Upper lobe of right lung (tissue), 1 donor: ENCODE measurements around the gene PMEPA1. TPM values are rescaled to one million over a fixed set of nuclear protein-coding genes. Genes with fewer than 3 reads are reported as not detected.

Source experiments
- ATAC-seq: fragments of 200-7000 bp; cut with Tn5 transposase; one replicate; pipeline ENCODE4 v1.9.1; 2020; ENCODE audit warnings: mild to moderate bottlenecking, moderate library complexity
- DNase-seq: peaks from one replicate; pipeline ENCODE4 v3.0.0-alpha.2; 2020
- H3K27ac ChIP-seq: fragments of 200-600 bp; one replicate; pipeline ENCODE4 v1.8.0; 2022
- H3K27me3 ChIP-seq: fragments of 200-600 bp; one replicate; pipeline ENCODE4 v1.8.0; 2022; ENCODE audit warnings: mild to moderate bottlenecking
- H3K36me3 ChIP-seq: fragments of 200-600 bp; one replicate; pipeline ENCODE4 v1.8.0; 2022
- H3K4me1 ChIP-seq: fragments of 200-600 bp; one replicate; pipeline ENCODE4 v1.8.0; 2022
- H3K4me3 ChIP-seq: fragments of 200-600 bp; one replicate; pipeline ENCODE4 v1.8.0; 2022; ENCODE audit warnings: mild to moderate bottlenecking
- H3K9me3 ChIP-seq: fragments of 200-600 bp; one replicate; pipeline ENCODE4 v1.8.0; 2022
- CTCF ChIP-seq: fragments of 200-600 bp; IDR thresholded peaks from one replicate; pipeline ENCODE4 v1.8.0; 2022; ENCODE audit warnings: antibody characterized with exemption
- intact Hi-C: fragments of 100-400 bp; cut with DNase I; formaldehyde crosslinking; loops from one replicate; pipeline ENCODE4 v1.11.0; 2022
- total RNA-seq: library from RNA; stranded (reverse); fragmentation: NEBNext Ultra II Directional; extraction: Animal tissue kit (Norgen Biotek cat#: 25700); gene quantifications from one replicate; pipeline ENCODE4 v1.2.1, GENCODE V29; 2021
- donor health status: DM: no; HTN: yes; CAD: no; lungs with severe emphysema.

The PMEPA1 gene
- total RNA-seq, 1 donor from 2014 or later, result 49.1 TPM

- Histone ChIP-seq H3K27ac (no peak overlapping the region), H3K4me1 (peaks cover 34% of the 10 kb centered on the region)
- intact Hi-C loops, result no loop called here
These were observed 2.0 kb upstream of the PMEPA1 start for GRCh38 chr20:57711826-57712225.

GRCh38 chr20:57711311-57711712 is 1.5 kb upstream of the PMEPA1 start:
- intact Hi-C loops, result no loop called here
- TF ChIP-seq CTCF, result no peak
- H3K9me3 ChIP-seq, result no peaks in the 10 kb centered on the region
- peak overlapping the region; percentile 96 for H3K27ac ChIP-seq
- H3K36me3 ChIP-seq, result no peaks in the 10 kb centered on the region
- H3K4me1 ChIP-seq, result peaks cover 34% of the 10 kb centered on the region
- no peaks in the 10 kb centered on the region for H3K27me3 ChIP-seq
- DNase-seq (no peak), ATAC-seq (no peak)
- peak overlapping the region; percentile 95 for H3K4me3 ChIP-seq

More at GRCh38 chr20:57711826-57712225, 2.0 kb upstream of the PMEPA1 start:
- Histone ChIP-seq H3K36me3 (no peaks in the 10 kb centered on the region), H3K4me3 (no peak overlapping the region), H3K9me3 (no peaks in the 10 kb centered on the region), H3K27me3 (no peaks in the 10 kb centered on the region)
- ATAC-seq (no peak), DNase-seq (no peak)
- TF ChIP-seq CTCF, result no peak

- peak; percentile 2 for ATAC-seq
- TF ChIP-seq CTCF, result no peak
These were observed 1.0 kb upstream of the PMEPA1 start for GRCh38 chr20:57710841-57711240.

DNA sequence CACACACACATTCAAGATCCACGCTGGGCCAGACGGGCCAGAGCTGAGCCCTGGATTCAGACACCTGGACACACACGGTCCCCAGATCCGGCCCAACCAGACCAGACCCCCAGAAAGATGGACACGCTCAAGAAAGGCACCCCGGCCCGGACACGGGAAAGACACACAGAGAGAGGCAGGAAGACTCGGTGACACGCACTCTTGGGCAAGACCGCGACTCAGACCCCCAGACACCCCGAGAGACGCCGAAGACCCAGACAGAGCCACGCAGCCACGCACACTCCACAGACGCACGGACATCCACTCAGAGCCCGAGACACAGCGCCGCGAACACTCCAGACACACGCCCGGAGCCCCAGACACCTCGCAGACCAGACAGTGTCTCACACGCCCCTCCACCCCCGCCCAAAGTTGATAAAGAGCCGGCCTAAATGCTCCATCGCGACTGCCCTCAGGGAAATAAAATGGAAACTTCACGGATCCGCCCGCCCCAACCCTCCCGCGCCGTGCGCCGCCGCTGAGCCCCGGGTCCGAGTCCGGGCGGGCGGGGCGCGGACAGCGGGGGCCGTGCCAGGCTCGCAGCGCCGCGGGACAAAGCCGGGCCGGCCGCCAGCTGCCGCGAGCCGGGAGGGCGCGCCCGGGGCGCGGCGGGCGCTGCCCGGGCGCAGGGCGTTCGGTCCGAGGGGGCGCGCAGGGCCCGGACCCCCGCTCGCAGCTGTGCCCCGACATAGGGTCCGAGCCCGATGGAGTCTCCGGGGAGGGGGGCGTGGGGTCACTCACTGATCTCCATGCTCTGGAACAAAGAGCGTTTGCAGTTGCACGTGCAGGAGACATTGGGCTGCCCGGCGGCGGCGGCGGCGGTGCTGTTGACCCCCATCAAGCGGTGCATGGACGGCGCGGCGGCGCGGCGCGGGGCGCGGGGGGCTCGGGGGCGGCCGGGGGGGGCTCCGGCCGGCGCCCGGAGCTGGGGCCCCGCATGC is 831 bp downstream of the PMEPA1 start:
- peak overlapping the region; percentile 38 for H3K27ac ChIP-seq
- peak; percentile 72 for DNase-seq
- H3K4me1 ChIP-seq, result peaks cover 34% of the 10 kb centered on the region
- no peak for ATAC-seq
- intact Hi-C loops, result no loop called here
- no peaks in the 10 kb centered on the region for H3K27me3 ChIP-seq
- no peaks in the 10 kb centered on the region for H3K9me3 ChIP-seq
- H3K36me3 ChIP-seq, result no peaks in the 10 kb centered on the region
- no peak for TF ChIP-seq CTCF
- H3K4me3 ChIP-seq, result peak overlapping the region; percentile 95

More at GRCh38 chr20:57710841-57711240, 1.0 kb upstream of the PMEPA1 start:
- Histone ChIP-seq H3K4me1 (peaks cover 34% of the 10 kb centered on the region), H3K36me3 (no peaks in the 10 kb centered on the region), H3K27ac (peak overlapping the region; percentile 96), H3K4me3 (peak overlapping the region; percentile 95), H3K9me3 (no peaks in the 10 kb centered on the region), H3K27me3 (no peaks in the 10 kb centered on the region)
- DNase-seq, result no peak
- intact Hi-C loops, result no loop called here

- peak overlapping the region; percentile 38 for H3K27ac ChIP-seq
- H3K4me3 ChIP-seq, result peak overlapping the region; percentile 95
- no peak for DNase-seq
- TF ChIP-seq CTCF, result no peak
- intact Hi-C loops, result no loop called here
- no peaks in the 10 kb centered on the region for H3K27me3 ChIP-seq
- H3K9me3 ChIP-seq, result no peaks in the 10 kb centered on the region
- peaks cover 26% of the 10 kb centered on the region for H3K4me1 ChIP-seq
- no peaks in the 10 kb centered on the region for H3K36me3 ChIP-seq
- ATAC-seq, result no peak
These were observed 1.7 kb downstream of the PMEPA1 start for GRCh38 chr20:57707849-57708693.
